Measurements from ENCODE around the gene PRPS1. TPM values are rescaled to one million over a fixed set of nuclear protein-coding genes. Genes with fewer than 3 reads are reported as not detected.

PRPS1 gene
- total RNA-seq, 1 donor from 2014 or later = 31.8 TPM

DNA sequence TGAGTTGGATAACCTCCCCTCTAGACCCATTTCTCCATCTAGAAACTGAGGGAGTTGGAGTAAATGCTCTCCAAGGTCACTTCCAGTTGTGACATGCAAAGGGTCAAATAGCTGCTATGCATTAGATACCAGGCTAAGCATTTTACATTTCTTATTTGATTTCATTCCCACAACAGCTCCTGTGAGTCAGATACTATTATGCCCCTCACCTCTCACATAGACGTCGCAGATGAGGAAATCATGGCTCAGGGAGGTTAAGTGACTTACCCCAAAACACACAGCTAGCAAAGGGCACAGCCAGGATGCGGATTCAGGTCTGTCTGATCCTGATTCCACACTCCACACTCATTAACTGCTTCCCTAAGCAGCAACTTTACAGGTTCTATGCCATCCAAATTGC, 57.7 kb downstream of the PRPS1 start:
- Mint-ChIP-seq H3K27ac (ENCODE audit: unreplicated experiment) (no peak overlapping the region), H3K9me3 (ENCODE audit: unreplicated experiment) (peaks cover 1% of the 10 kb centered on the region), H3K27me3 (ENCODE audit: unreplicated experiment) (peaks cover 4% of the 10 kb centered on the region), H3K36me3 (ENCODE audit: unreplicated experiment) (no peaks in the 10 kb centered on the region), H3K4me1 (ENCODE audit: low read depth, unreplicated experiment) (peaks cover 6% of the 10 kb centered on the region), H3K4me3 (ENCODE audit: unreplicated experiment) (no peak overlapping the region)
- no peak for DNase-seq
- TF ChIP-seq, protein P1, sequence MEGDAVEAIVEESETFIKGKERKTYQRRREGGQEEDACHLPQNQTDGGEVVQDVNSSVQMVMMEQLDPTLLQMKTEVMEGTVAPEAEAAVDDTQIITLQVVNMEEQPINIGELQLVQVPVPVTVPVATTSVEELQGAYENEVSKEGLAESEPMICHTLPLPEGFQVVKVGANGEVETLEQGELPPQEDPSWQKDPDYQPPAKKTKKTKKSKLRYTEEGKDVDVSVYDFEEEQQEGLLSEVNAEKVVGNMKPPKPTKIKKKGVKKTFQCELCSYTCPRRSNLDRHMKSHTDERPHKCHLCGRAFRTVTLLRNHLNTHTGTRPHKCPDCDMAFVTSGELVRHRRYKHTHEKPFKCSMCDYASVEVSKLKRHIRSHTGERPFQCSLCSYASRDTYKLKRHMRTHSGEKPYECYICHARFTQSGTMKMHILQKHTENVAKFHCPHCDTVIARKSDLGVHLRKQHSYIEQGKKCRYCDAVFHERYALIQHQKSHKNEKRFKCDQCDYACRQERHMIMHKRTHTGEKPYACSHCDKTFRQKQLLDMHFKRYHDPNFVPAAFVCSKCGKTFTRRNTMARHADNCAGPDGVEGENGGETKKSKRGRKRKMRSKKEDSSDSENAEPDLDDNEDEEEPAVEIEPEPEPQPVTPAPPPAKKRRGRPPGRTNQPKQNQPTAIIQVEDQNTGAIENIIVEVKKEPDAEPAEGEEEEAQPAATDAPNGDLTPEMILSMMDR (IDR thresholded peaks at IDR 0.05; ENCODE audit: partially characterized antibody, unreplicated experiment) = no peak

DNA sequence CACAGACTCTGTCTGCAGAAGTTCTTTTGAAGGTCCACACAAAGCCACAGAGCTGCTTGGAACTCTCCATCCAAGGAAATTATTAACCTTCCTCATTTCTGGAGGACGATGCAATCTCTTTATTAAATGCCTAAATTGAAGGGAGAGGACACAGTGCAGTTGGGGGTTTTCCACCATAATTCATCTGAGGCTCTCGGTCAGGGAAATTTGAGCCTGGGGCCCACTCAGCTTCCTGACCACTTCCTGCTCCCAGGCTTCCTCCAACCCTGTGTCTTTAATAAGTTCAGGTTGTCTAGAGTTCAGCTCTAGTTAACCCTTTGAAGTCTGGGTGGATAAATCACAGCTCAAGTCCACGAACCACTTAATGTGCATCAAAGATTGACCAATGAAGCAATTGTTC, 58.5 kb downstream of the PRPS1 start:
- Mint-ChIP-seq H3K9me3 (ENCODE audit: unreplicated experiment) (peaks cover 1% of the 10 kb centered on the region), H3K36me3 (ENCODE audit: unreplicated experiment) (no peaks in the 10 kb centered on the region), H3K4me3 (ENCODE audit: unreplicated experiment) (no peak overlapping the region), H3K4me1 (ENCODE audit: low read depth, unreplicated experiment) (peaks cover 6% of the 10 kb centered on the region), H3K27ac (ENCODE audit: unreplicated experiment) (no peak overlapping the region), H3K27me3 (ENCODE audit: unreplicated experiment) (peaks cover 4% of the 10 kb centered on the region)
- DNase-seq = no peak
- TF ChIP-seq, protein P1 (IDR thresholded peaks at IDR 0.05; ENCODE audit: partially characterized antibody, unreplicated experiment) = no peak

DNA sequence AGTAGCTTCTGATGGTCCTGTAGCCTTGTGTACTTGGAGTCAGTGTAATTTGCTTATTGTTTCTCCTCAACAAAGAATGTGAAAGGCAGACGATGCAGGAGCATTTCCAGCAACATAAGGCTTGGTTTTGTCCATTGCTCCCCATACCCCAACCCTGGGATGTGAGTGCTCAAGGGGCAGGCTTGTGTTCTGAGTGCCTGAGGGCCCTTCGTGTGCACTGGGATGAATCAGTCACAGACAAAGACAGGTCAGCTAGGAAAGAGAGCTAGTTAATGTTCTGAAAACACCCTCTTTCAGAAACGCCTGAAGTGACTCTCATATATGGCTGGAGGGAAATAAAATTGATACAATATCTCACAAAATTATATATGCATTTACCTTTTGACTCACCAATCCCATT, 59.1 kb downstream of the PRPS1 start:
- TF ChIP-seq, protein P1 (IDR thresholded peaks at IDR 0.05; ENCODE audit: partially characterized antibody, unreplicated experiment) = no peak
- H3K27me3 Mint-ChIP-seq (ENCODE audit: unreplicated experiment) = peaks cover 3% of the 10 kb centered on the region
- no peak overlapping the region for H3K4me3 Mint-ChIP-seq (ENCODE audit: unreplicated experiment)
- no peaks in the 10 kb centered on the region for H3K36me3 Mint-ChIP-seq (ENCODE audit: unreplicated experiment)
- peaks cover 5% of the 10 kb centered on the region for H3K4me1 Mint-ChIP-seq (ENCODE audit: low read depth, unreplicated experiment)
- DNase-seq = no peak
- peaks cover 1% of the 10 kb centered on the region for H3K9me3 Mint-ChIP-seq (ENCODE audit: unreplicated experiment)
- no peak overlapping the region for H3K27ac Mint-ChIP-seq (ENCODE audit: unreplicated experiment)

DNA sequence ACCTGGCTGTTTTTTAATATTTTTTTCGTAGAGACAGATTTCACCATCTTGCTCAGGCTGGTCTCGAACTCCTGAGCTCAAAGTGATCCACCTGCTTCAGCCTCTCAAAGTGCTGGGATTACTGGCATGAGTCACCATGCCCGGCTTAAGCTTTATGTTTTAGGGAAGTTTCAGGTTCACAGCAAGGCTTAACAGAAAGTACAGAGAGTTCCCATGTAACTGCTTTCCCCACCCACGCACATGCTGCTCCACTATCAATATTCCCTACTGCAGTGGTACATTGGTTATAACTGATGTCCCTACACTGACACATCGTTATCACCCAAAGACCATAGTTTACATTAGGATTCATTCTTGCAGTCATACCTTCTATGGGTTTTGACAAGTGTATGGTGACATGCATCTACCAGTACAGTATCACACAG, 62.7 kb downstream of the PRPS1 start:
- Mint-ChIP-seq H3K36me3 (ENCODE audit: unreplicated experiment) (no peaks in the 10 kb centered on the region), H3K27me3 (ENCODE audit: unreplicated experiment) (peaks cover 1% of the 10 kb centered on the region), H3K27ac (ENCODE audit: unreplicated experiment) (no peak overlapping the region), H3K9me3 (ENCODE audit: unreplicated experiment) (no peaks in the 10 kb centered on the region), H3K4me3 (ENCODE audit: unreplicated experiment) (no peak overlapping the region), H3K4me1 (ENCODE audit: low read depth, unreplicated experiment) (no peaks in the 10 kb centered on the region)
- DNase-seq = no peak
- TF ChIP-seq, protein P1 (IDR thresholded peaks at IDR 0.05; ENCODE audit: partially characterized antibody, unreplicated experiment) = no peak

- DNase-seq = no peak
- TF ChIP-seq, protein P1 (IDR thresholded peaks at IDR 0.05; ENCODE audit: partially characterized antibody, unreplicated experiment) = no peak
- Mint-ChIP-seq H3K4me1 (ENCODE audit: low read depth, unreplicated experiment) (peaks cover 13% of the 10 kb centered on the region), H3K9me3 (ENCODE audit: unreplicated experiment) (peaks cover 4% of the 10 kb centered on the region), H3K4me3 (ENCODE audit: unreplicated experiment) (no peak overlapping the region), H3K36me3 (ENCODE audit: unreplicated experiment) (no peaks in the 10 kb centered on the region), H3K27me3 (ENCODE audit: unreplicated experiment) (peaks cover 4% of the 10 kb centered on the region), H3K27ac (ENCODE audit: unreplicated experiment) (no peak overlapping the region)
Measured at GRCh38 chrX:107699616-107700015, 71.3 kb downstream of the PRPS1 start.

Data from glutamatergic neuron (in vitro differentiated cells).